ENCODE measurements around the gene SLC25A26. TPM values are rescaled to one million over a fixed set of nuclear protein-coding genes. Genes with fewer than 3 reads are reported as not detected.
A peak's percentile ranks its signal among the peaks of the same experiment; 100 is the strongest.

SLC25A26 gene
- total RNA-seq, 1 donor from 2014 or later = 13.1 TPM

DNA sequence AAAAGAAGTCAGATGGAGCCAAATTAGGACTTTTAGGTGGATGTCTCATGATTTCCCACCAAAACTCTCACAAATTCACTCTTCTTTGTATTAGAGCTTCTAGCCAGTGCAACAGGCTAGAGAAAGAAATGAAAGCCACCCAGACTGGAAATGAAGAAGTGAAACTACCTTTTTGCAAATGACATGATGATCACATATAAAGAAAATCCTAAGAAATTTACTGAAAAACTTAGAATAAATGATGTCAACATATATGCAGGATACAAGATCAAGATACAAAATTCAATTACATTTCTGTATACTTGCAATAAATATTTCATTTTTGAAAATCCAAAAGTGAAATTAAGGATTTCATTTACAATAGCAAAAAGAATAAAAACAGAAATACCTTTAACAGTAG lies 169.2 kb downstream of the SLC25A26 start:
- no peak overlapping the region for H3K4me3 Mint-ChIP-seq (ENCODE audit: unreplicated experiment)
- no peak for DNase-seq (ENCODE audit: low spot score)
- H3K27me3 Mint-ChIP-seq (ENCODE audit: low read depth) = no peaks in the 10 kb centered on the region
- peaks cover 44% of the 10 kb centered on the region for H3K36me3 Mint-ChIP-seq (ENCODE audit: low read depth)
- TF ChIP-seq, protein P1, sequence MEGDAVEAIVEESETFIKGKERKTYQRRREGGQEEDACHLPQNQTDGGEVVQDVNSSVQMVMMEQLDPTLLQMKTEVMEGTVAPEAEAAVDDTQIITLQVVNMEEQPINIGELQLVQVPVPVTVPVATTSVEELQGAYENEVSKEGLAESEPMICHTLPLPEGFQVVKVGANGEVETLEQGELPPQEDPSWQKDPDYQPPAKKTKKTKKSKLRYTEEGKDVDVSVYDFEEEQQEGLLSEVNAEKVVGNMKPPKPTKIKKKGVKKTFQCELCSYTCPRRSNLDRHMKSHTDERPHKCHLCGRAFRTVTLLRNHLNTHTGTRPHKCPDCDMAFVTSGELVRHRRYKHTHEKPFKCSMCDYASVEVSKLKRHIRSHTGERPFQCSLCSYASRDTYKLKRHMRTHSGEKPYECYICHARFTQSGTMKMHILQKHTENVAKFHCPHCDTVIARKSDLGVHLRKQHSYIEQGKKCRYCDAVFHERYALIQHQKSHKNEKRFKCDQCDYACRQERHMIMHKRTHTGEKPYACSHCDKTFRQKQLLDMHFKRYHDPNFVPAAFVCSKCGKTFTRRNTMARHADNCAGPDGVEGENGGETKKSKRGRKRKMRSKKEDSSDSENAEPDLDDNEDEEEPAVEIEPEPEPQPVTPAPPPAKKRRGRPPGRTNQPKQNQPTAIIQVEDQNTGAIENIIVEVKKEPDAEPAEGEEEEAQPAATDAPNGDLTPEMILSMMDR (IDR thresholded peaks at IDR 0.05) = no peak
- no peaks in the 10 kb centered on the region for H3K9me3 Mint-ChIP-seq (ENCODE audit: low read depth)
- peaks cover 54% of the 10 kb centered on the region for H3K4me1 Mint-ChIP-seq (ENCODE audit: low read depth)
- no peak overlapping the region for H3K27ac Mint-ChIP-seq (ENCODE audit: unreplicated experiment)

GRCh38 chr3:66392512-66392911 lies 171.7 kb downstream of the SLC25A26 start:
- DNase-seq (ENCODE audit: low spot score) = no peak
- peak overlapping the region; percentile 99 for H3K27ac Mint-ChIP-seq (ENCODE audit: unreplicated experiment)
- peak overlapping the region; percentile 19 for H3K4me3 Mint-ChIP-seq (ENCODE audit: unreplicated experiment)
- H3K9me3 Mint-ChIP-seq (ENCODE audit: low read depth) = no peaks in the 10 kb centered on the region
- TF ChIP-seq, protein P1 (IDR thresholded peaks at IDR 0.05) = no peak
- H3K4me1 Mint-ChIP-seq (ENCODE audit: low read depth) = peaks cover 63% of the 10 kb centered on the region
- H3K27me3 Mint-ChIP-seq (ENCODE audit: low read depth) = no peaks in the 10 kb centered on the region
- H3K36me3 Mint-ChIP-seq (ENCODE audit: low read depth) = peaks cover 39% of the 10 kb centered on the region

GRCh38 chr3:66392966-66393332 lies 172.1 kb downstream of the SLC25A26 start:
- Mint-ChIP-seq H3K27me3 (ENCODE audit: low read depth) (no peaks in the 10 kb centered on the region), H3K36me3 (ENCODE audit: low read depth) (peaks cover 43% of the 10 kb centered on the region), H3K27ac (ENCODE audit: unreplicated experiment) (peak overlapping the region; percentile 99), H3K4me1 (ENCODE audit: low read depth) (peaks cover 67% of the 10 kb centered on the region), H3K4me3 (ENCODE audit: unreplicated experiment) (peak overlapping the region; percentile 43), H3K9me3 (ENCODE audit: low read depth) (no peaks in the 10 kb centered on the region)
- TF ChIP-seq, protein P1 (IDR thresholded peaks at IDR 0.05) = no peak
- no peak for DNase-seq (ENCODE audit: low spot score)

GRCh38 chr3:66393333-66394005 lies 172.7 kb downstream of the SLC25A26 start:
- TF ChIP-seq, protein P1 (IDR thresholded peaks at IDR 0.05) = no peak
- no peaks in the 10 kb centered on the region for H3K27me3 Mint-ChIP-seq (ENCODE audit: low read depth)
- no peak for DNase-seq (ENCODE audit: low spot score)
- H3K36me3 Mint-ChIP-seq (ENCODE audit: low read depth) = peaks cover 44% of the 10 kb centered on the region
- peaks cover 68% of the 10 kb centered on the region for H3K4me1 Mint-ChIP-seq (ENCODE audit: low read depth)
- H3K27ac Mint-ChIP-seq (ENCODE audit: unreplicated experiment) = peak overlapping the region; percentile 99
- H3K9me3 Mint-ChIP-seq (ENCODE audit: low read depth) = no peaks in the 10 kb centered on the region
- peak overlapping the region; percentile 43 for H3K4me3 Mint-ChIP-seq (ENCODE audit: unreplicated experiment)

GRCh38 chr3:66394019-66394752 lies 173.4 kb downstream of the SLC25A26 start:
- TF ChIP-seq, protein P1 (IDR thresholded peaks at IDR 0.05) = no peak
- H3K4me1 Mint-ChIP-seq (ENCODE audit: low read depth) = peaks cover 71% of the 10 kb centered on the region
- no peak for DNase-seq (ENCODE audit: low spot score)
- H3K4me3 Mint-ChIP-seq (ENCODE audit: unreplicated experiment) = peak overlapping the region; percentile 57
- H3K27me3 Mint-ChIP-seq (ENCODE audit: low read depth) = no peaks in the 10 kb centered on the region
- H3K36me3 Mint-ChIP-seq (ENCODE audit: low read depth) = peaks cover 42% of the 10 kb centered on the region
- peak overlapping the region; percentile 99 for H3K27ac Mint-ChIP-seq (ENCODE audit: unreplicated experiment)
- no peaks in the 10 kb centered on the region for H3K9me3 Mint-ChIP-seq (ENCODE audit: low read depth)
